Measurements from ENCODE around the gene KIRREL3. TPM values are rescaled to one million over a fixed set of nuclear protein-coding genes. Genes with fewer than 3 reads are reported as not detected.

Gene KIRREL3
- total and polyA plus RNA-seq, 2 of the 4 experiments (the other 2 are of a cell fraction) = 10.9 to 15.9 TPM

DNA sequence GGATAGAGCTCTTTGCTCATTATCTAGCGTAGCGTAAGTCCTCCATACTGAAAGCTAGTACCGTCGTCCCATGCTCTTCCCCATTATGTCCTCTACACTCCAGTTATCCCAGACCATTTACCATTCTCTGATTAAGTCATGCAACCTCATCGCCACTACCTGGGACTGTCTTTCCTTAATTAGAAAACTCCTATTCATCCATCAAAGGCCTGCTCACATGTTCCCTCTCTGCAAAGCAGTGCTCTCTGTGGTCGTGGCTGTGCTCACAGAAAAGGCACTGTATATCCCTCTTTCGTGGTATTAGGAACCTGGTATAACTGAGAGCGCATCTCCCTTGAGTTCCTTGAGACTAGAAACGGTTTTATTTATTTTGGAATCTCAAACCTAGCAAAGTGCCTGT is 253.3 kb downstream of the KIRREL3 start:
- no peak overlapping the region for H3K4me2 ChIP-seq (ENCODE audit: low read depth, low read length)
- TF ChIP-seq RAD21 (IDR thresholded peaks at IDR 0.05; ENCODE audit: low read length) = no peak
- TF ChIP-seq SMC3 (IDR thresholded peaks at IDR 0.05; ENCODE audit: low read depth, low read length) = no peak
- no peak for TF ChIP-seq POLR2A (IDR thresholded peaks at IDR 0.05; ENCODE audit: low read depth, low read length)
- TF ChIP-seq CHD1 (IDR thresholded peaks at IDR 0.05; ENCODE audit: low read depth, low read length) = no peak
- TF ChIP-seq, protein P1, sequence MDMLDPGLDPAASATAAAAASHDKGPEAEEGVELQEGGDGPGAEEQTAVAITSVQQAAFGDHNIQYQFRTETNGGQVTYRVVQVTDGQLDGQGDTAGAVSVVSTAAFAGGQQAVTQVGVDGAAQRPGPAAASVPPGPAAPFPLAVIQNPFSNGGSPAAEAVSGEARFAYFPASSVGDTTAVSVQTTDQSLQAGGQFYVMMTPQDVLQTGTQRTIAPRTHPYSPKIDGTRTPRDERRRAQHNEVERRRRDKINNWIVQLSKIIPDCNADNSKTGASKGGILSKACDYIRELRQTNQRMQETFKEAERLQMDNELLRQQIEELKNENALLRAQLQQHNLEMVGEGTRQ (IDR thresholded peaks at IDR 0.05; ENCODE audit: low read depth, low read length) = no peak
- TF ChIP-seq BHLHE40 (IDR thresholded peaks at IDR 0.05; ENCODE audit: low read depth, low read length) = no peak
- TF ChIP-seq CEBPB (IDR thresholded peaks at IDR 0.05; ENCODE audit: low read depth, low read length) = no peak
- TF ChIP-seq RCOR1 (IDR thresholded peaks at IDR 0.05; ENCODE audit: insufficient replicate concordance, low read length) = no peak
- TF ChIP-seq RFX5 (IDR thresholded peaks at IDR 0.05; ENCODE audit: low read depth, low read length) = no peak
- TF ChIP-seq NFE2L2 (IDR thresholded peaks at IDR 0.05; ENCODE audit: low read depth, low read length) = no peak
- H4K8ac ChIP-seq (ENCODE audit: low read depth in 2 of 2, low read length in 2 of 2) = no peak overlapping the region
- H3K23ac ChIP-seq (ENCODE audit: low read depth, low read length) = no peak overlapping the region
- CTCF ChIA-PET = no interaction called here
- no peak overlapping the region for H2BK20ac ChIP-seq (ENCODE audit: low read depth, low read length)
- ATAC-seq (ENCODE audit: low read depth) (no peak), DNase-seq (no peak)
- H4K5ac ChIP-seq (ENCODE audit: low read depth, low read length) = no peak overlapping the region
- H3K4ac ChIP-seq (ENCODE audit: low read depth, low read length) = no peak overlapping the region
- no peak overlapping the region for H3K18ac ChIP-seq (ENCODE audit: low read depth, low read length)
- H3K56ac ChIP-seq (ENCODE audit: extremely low read depth, insufficient read depth, low read length) = no peak overlapping the region
- H3K9ac ChIP-seq (ENCODE audit: low read depth, low read length) = no peak overlapping the region
- no peaks in the 10 kb centered on the region for H3K36me3 ChIP-seq (ENCODE audit: control insufficient read depth, insufficient read depth, low read length)
- dilution Hi-C loops (cut with HindIII; ENCODE audit: low sequenced_read_pairs, unreplicated experiment) = no loop called here
- H2BK5ac ChIP-seq (ENCODE audit: low read depth, low read length, poor library complexity, severe bottlenecking) = no peak overlapping the region
- no peak overlapping the region for H3K14ac ChIP-seq (replicated peaks; ENCODE audit: low read depth, low read length)
- no peak overlapping the region for H2BK120ac ChIP-seq (ENCODE audit: low read depth, low read length)
- no peak overlapping the region for H3K27ac ChIP-seq (ENCODE audit: insufficient read depth, low read length)
- H3K4me1 ChIP-seq (ENCODE audit: control insufficient read depth, insufficient read depth, low read length) = peaks cover 8% of the 10 kb centered on the region
- no peak overlapping the region for H2AK5ac ChIP-seq (ENCODE audit: low read depth, low read length)
- no peak overlapping the region for H3K4me3 ChIP-seq (ENCODE audit: insufficient read depth, low read depth, low read length)
- H4K91ac ChIP-seq (ENCODE audit: insufficient read depth, low read depth, low read length) = no peak overlapping the region
- POLR2A ChIA-PET (ENCODE audit: unreplicated experiment) = no interaction called here
- 89% methylated on average over 3 of the region's 9 CpGs; no CpG with 5 or more reads in 1 of the 2 experiments for WGBS, 2 experiments (ENCODE audit: extremely low coverage in 2 of 2, insufficient read length in 1 of 2)
- in situ Hi-C loops (cut with MboI; ENCODE audit: low sequenced_read_pairs) = no loop called here
- H4K20me1 ChIP-seq (ENCODE audit: insufficient read depth, low read length) = no peaks in the 10 kb centered on the region
- H2AK9ac ChIP-seq (replicated peaks; ENCODE audit: low read depth, low read length, poor library complexity) = no peak overlapping the region
- no peaks in the 10 kb centered on the region for H3K27me3 ChIP-seq (ENCODE audit: control insufficient read depth, insufficient read depth, low read length)
- no peak overlapping the region for H2AFZ ChIP-seq (replicated peaks; ENCODE audit: low read length, poor library complexity)
- H3K79me1 ChIP-seq (ENCODE audit: low read depth in 1 of 2, low read length in 2 of 2) = peaks cover 3 to 7% of the 10 kb centered on the region in 2 experiments; a peak in 1 of 4 replicates
- no peak overlapping the region for H2BK15ac ChIP-seq (ENCODE audit: low read depth, low read length)
- H3K9me1 ChIP-seq (ENCODE audit: insufficient read depth, low read length) = 0 out of 2 replicates have a peak, but pooled peaks cover 2% of the 10 kb centered on the region
- intact Hi-C loops (cut with micrococcal nuclease) = no loop called here
- no peaks in the 10 kb centered on the region for H3K9me3 ChIP-seq (ENCODE audit: control insufficient read depth, insufficient read depth, low read length)
- no TSS peak for BruUV-seq (replicated peaks)

Data from IMR-90 (cell line).